ENCODE data around the gene CELF1.

GRCh38 chr11:47589584-47589976 is 36.6 kb upstream of the CELF1 start:
- TF ChIP-seq, protein P1, sequence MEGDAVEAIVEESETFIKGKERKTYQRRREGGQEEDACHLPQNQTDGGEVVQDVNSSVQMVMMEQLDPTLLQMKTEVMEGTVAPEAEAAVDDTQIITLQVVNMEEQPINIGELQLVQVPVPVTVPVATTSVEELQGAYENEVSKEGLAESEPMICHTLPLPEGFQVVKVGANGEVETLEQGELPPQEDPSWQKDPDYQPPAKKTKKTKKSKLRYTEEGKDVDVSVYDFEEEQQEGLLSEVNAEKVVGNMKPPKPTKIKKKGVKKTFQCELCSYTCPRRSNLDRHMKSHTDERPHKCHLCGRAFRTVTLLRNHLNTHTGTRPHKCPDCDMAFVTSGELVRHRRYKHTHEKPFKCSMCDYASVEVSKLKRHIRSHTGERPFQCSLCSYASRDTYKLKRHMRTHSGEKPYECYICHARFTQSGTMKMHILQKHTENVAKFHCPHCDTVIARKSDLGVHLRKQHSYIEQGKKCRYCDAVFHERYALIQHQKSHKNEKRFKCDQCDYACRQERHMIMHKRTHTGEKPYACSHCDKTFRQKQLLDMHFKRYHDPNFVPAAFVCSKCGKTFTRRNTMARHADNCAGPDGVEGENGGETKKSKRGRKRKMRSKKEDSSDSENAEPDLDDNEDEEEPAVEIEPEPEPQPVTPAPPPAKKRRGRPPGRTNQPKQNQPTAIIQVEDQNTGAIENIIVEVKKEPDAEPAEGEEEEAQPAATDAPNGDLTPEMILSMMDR (conservative IDR thresholded peaks at IDR 0.05): no peak
- no peak for TF ChIP-seq ZFX (IDR thresholded peaks at IDR 0.05)

Data from C4-2B (cell line).